GM13976 (cell line): ENCODE results near the gene ZDHHC14.
"Not testable (repeated sequence)": the region's sequence is repeated elsewhere in the genome, so short reads cannot be mapped to it uniquely, and the experiment has no call there.

Experiments used
- DNase-seq: peaks from one replicate; pipeline ENCODE4 v3.0.0; 2012; ENCODE audit warnings: low spot score
- CTCF ChIP-seq: IDR thresholded peaks from 2 replicates; pipeline ENCODE4 v1.5.1; 2012; ENCODE audit warnings: borderline replicate concordance, mild to moderate bottlenecking; ENCODE audit not compliant: insufficient read depth; ENCODE audit errors: extremely low read depth, missing control alignments, control extremely low read depth
- in situ Hi-C: fragments of 300-500 bp; cut with MboI; formaldehyde crosslinking; loops from one replicate; pipeline ENCODE4 v1.12.0; 2022; ENCODE audit warnings: low sequenced_read_pairs, mixed read lengths, inconsistent platforms; ENCODE audit not compliant: unreplicated experiment

ZDHHC14 gene

DNA sequence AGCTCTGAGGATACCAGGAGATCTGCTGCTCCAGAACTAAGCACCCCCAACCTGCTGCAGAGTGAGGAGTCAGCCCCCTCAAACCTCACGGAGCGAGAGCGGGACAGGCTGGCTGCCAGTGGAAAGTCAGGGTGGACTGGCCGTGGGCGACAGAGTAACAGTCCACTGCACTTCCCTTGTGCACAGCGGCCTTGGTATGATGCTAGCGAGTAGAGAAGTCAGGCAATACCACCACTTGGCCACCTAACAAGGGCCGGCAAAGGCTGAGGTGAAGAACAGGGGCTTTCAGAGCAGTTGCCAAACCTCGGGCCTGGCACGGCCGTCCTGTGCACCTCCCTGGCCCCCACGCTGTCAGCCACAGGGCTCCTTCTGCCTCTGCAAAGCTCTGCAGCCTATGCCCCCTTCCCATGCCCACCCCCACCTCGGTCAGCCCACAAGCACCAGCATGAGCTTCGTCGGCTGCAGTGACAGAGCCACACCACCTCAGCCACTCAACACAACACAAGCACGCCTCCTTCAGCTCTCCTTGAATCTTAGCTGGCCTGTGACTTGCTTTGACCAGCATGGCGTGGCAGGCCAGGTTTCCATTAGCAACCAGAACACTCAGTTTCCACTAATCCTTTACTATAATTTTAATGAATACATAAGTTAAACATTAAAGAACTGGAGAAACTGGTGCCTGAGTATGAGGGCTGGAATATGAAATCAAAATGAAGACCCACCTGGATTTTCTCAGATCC, 314.5 kb downstream of the ZDHHC14 start:
- in situ Hi-C loops: no loop called here
- TF ChIP-seq CTCF: no peak
- DNase-seq: no peak

GRCh38 chr6:157699777-157700636, 319.0 kb downstream of the ZDHHC14 start:
- no peak for TF ChIP-seq CTCF
- no peak for DNase-seq
- in situ Hi-C loops: no loop called here

DNA sequence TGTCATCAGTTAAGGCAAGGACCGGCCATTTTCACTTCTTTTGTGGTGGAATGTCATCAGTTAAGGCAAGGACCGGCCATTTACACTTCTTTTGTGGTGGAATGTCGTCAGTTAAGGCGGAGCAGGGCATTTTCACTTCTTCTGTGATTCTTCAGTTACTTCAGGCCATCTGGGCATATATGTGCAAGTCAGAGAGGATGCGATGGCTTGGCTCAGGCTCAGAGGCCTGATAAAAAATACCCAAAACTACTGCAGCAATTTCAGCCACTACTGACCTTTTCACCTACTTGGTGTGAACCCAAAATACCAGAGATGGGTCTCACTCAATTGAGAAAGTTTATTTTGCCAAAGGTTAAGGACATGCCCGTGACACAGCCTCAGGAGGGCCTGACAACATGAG, 325.4 kb downstream of the ZDHHC14 start:
- DNase-seq, in situ Hi-C loops: not testable (repeated sequence)

DNA sequence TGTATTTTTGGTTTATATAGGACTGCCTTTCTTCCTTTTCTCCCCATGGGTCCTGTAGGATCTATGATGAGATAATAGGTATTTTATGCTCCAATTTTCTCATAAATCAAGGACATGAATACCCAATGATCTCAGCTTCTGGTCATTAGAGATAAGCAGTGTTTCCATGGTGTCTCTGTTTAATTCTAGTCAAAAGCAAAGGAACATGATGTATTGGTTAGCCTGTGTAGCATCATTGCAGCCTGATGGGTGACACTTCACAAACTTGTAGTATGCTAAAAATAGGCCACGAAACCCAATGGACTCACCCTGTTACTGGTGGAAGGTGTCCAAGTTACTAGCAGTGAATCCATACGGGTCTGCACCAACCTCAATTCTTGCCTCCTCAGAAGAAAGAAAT, 325.9 kb downstream of the ZDHHC14 start:
- in situ Hi-C loops: no loop called here
- no peak for DNase-seq
- no peak for TF ChIP-seq CTCF

DNA sequence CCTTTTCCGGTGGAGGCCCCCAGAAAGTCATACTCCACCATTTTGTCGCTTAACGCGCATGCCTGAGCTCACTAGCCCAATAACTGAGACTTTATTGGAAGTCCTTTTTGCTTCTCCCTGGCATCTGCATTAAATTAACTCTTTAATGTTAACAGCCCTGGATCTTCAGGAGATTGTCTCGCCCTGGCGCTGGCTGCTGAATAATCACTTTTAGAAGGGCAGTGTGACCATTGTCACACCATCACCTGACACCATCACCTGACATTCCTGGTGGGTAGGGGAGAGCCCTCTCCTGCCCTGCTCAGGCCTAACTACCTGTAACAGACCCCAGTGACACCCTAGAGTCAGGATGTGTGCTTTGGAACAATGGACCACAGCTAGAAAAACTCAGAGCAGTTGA, 326.6 kb downstream of the ZDHHC14 start:
- TF ChIP-seq CTCF: no peak
- DNase-seq: no peak
- in situ Hi-C loops: no loop called here

DNA sequence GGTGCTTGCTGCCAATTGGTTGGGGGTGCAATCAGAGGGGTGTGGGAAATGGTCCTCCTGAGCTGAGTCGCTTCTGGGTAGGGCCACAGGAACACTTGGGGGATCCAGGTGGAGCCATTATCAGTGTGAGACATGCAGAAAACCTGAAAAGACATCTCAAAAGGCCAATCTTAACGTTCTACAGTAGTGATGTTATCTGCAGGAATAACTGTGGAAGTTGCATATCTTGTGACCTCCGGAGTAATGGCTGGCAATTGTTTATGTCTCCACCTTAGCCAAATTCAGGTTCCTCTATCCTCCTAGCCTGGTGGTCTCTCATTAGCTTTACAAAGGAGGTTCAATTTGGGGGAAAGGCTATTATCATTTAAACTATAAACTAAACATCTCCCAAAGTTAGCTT, 327.2 kb downstream of the ZDHHC14 start:
- DNase-seq: no peak
- in situ Hi-C loops: no loop called here
- no peak for TF ChIP-seq CTCF

GRCh38 chr6:157708933-157709332, 327.9 kb downstream of the ZDHHC14 start:
- DNase-seq: no peak
- in situ Hi-C loops: no loop called here

More at GRCh38 chr6:157708933-157709332, 327.9 kb downstream of the ZDHHC14 start:
- no peak for TF ChIP-seq CTCF
